HG03103 (cell line): ENCODE measurements around the gene EBLN2.
"Not testable (repeated sequence)": the region's sequence is repeated elsewhere in the genome, so short reads cannot be mapped to it uniquely, and the experiment has no call there.

Experiments
- ATAC-seq: cut with Tn5 transposase; IDR thresholded peaks from one replicate; pipeline ENCODE4 v1.9.1; 2021; ENCODE audit warnings: low read depth; ENCODE audit not compliant: unreplicated experiment

The EBLN2 gene

GRCh38 chr3:73056845-73057150 lies 4.7 kb upstream of the EBLN2 start:
- no peak for ATAC-seq

- no peak for ATAC-seq
These were observed 1.1 kb upstream of the EBLN2 start for GRCh38 chr3:73060302-73060723.

GRCh38 chr3:73066243-73066642 lies 4.8 kb downstream of the EBLN2 start:
- ATAC-seq = not testable (repeated sequence)

- ATAC-seq = no peak
These were observed 7.0 kb downstream of the EBLN2 start for GRCh38 chr3:73068419-73068818.

GRCh38 chr3:73069187-73069586 lies 7.7 kb downstream of the EBLN2 start:
- ATAC-seq = no peak

GRCh38 chr3:73069775-73070444 lies 8.5 kb downstream of the EBLN2 start:
- no peak for ATAC-seq

GRCh38 chr3:73070675-73071575 lies 9.5 kb downstream of the EBLN2 start:
- ATAC-seq = no peak

- ATAC-seq = no peak
These were observed 10.5 kb downstream of the EBLN2 start for GRCh38 chr3:73071952-73072351.

- ATAC-seq = no peak
These were observed 11.2 kb downstream of the EBLN2 start for GRCh38 chr3:73072634-73073033.

GRCh38 chr3:73073091-73073707 lies 11.7 kb downstream of the EBLN2 start:
- ATAC-seq = no peak

- ATAC-seq = no peak
These were observed 13.3 kb downstream of the EBLN2 start for GRCh38 chr3:73074781-73075180.

GRCh38 chr3:73080216-73080966 lies 18.9 kb downstream of the EBLN2 start:
- ATAC-seq = no peak

GRCh38 chr3:73081140-73081539 lies 19.7 kb downstream of the EBLN2 start:
- ATAC-seq = no peak

- no peak for ATAC-seq
These were observed 22.7 kb downstream of the EBLN2 start for GRCh38 chr3:73084170-73084569.

- ATAC-seq = no peak
These were observed 24.6 kb downstream of the EBLN2 start for GRCh38 chr3:73086071-73086494.

- ATAC-seq = peak; percentile 64
These were observed 32.7 kb downstream of the EBLN2 start for GRCh38 chr3:73094129-73094528.

GRCh38 chr3:73094951-73095350 lies 33.5 kb downstream of the EBLN2 start:
- ATAC-seq = no peak

GRCh38 chr3:73096169-73096568 lies 34.7 kb downstream of the EBLN2 start:
- no peak for ATAC-seq

GRCh38 chr3:73098026-73098425 lies 36.6 kb downstream of the EBLN2 start:
- ATAC-seq = no peak

- ATAC-seq = no peak
These were observed 37.4 kb downstream of the EBLN2 start for GRCh38 chr3:73098873-73099272.
